GM18502 (cell line): Measurements from ENCODE around the gene ASB4.
"Not testable (repeated sequence)": the region's sequence is repeated elsewhere in the genome, so short reads cannot be mapped to it uniquely, and the experiment has no call there.

Source experiments
- ATAC-seq: cut with Tn5 transposase; IDR thresholded peaks from one replicate; pipeline ENCODE4 v1.9.1; 2021; ENCODE audit warnings: mild to moderate bottlenecking; ENCODE audit not compliant: unreplicated experiment, poor library complexity

Gene ASB4

DNA sequence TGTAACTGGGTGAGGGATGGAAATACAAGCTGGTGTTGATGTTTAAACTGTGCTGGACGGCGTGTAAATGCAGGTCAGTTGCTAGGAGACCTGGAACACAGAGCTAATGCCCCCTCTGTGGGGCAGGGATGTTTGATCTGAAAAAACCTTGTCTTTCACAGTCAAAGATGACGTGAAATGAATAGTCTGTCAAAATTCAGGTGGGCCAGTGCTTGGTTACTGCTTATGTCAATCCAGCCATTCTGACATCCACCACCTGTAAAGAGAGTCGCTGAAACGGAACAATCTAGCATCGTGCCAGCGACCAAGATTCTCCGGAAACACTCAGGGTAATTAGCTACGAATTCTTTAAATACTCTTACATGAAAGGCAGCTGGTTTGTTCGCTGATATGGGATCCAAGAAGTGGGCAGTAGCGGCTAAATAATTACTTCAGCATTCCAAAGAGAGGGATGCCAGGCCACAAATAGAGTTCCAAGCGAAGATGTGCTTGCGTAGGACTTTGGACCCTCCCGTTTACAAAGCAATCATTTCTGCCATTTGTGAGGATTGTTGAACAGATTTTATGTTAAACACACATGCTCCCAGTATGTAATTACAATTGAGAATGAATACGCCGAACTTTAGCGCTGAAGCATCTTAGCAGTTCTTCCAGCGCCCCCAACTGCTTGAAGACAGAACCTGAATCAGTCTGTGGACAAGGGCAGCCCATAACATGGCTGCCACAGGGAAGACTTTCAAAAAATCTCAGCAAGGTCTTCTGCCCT is 7.3 kb upstream of the ASB4 start:
- no peak for ATAC-seq

GRCh38 chr7:95479992-95480624 is 5.6 kb upstream of the ASB4 start:
- ATAC-seq, result peak; percentile 78

GRCh38 chr7:95481271-95482165 is 4.2 kb upstream of the ASB4 start:
- ATAC-seq, result no peak

- ATAC-seq, result no peak
Observed at GRCh38 chr7:95482424-95482823, 3.3 kb upstream of the ASB4 start.

GRCh38 chr7:95490231-95490762 is 4.6 kb downstream of the ASB4 start:
- ATAC-seq, result no peak

DNA sequence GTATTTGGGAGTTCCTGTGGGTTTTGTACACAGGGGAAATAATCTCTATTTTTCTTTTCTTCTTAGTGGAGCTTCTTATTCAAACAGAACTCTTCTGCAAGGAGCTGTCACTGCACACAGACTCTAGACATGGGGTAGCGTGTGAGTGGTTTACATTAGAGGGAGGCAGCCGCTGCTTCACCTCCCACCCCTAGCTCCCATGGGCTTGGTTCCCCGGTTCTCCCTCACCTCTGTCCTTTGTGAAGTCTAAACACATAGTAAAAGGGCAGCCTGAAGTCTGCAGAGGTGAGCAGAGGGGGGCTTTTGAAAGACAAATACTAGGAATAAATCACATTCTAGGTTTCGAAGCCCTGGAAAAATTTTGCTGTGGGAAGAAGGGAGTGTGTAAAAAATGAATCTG is 5.5 kb downstream of the ASB4 start:
- no peak for ATAC-seq

GRCh38 chr7:95491634-95492314 is 6.0 kb downstream of the ASB4 start:
- no peak for ATAC-seq

DNA sequence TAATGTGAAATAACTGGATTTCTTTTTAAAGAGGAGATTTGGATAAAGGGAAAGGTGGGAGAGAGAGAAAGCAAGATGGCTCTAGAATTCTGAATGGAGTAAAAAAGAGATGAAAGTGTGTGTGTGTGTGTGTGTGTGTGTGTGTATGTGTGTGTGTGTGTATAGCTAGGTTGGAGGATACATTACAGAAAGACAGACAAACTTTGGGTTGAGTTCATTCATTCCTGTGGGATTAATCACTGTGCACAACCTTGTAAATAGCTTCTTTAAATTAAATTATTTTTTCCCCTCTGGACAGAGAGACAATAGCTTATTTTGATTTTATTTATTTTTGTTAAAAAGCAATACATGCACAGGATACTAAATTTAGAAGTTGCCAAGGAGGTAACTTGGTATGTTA is 7.5 kb downstream of the ASB4 start:
- no peak for ATAC-seq

DNA sequence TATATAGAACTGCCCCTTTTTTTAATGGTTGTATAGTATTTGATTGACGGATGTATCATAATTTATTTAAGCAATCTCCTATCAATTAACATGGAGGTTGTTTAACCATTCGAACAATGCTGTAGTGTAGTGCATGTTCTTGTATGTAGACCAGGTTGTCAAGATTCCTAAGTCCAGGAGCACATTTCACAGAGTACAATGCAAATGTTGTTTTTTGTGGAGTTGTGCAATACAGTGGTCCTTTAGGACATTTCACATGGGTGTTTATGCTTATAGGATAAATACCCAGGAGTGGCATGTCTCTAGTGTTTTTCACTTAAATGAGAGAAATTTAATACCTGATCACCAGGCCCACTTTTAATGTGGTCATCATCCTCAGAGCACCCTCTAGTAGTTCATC is 8.1 kb downstream of the ASB4 start:
- no peak for ATAC-seq

GRCh38 chr7:95501261-95501832 is 15.6 kb downstream of the ASB4 start:
- ATAC-seq, result peak; percentile 91

- ATAC-seq, result no peak
Observed at GRCh38 chr7:95502403-95502802, 16.7 kb downstream of the ASB4 start.

DNA sequence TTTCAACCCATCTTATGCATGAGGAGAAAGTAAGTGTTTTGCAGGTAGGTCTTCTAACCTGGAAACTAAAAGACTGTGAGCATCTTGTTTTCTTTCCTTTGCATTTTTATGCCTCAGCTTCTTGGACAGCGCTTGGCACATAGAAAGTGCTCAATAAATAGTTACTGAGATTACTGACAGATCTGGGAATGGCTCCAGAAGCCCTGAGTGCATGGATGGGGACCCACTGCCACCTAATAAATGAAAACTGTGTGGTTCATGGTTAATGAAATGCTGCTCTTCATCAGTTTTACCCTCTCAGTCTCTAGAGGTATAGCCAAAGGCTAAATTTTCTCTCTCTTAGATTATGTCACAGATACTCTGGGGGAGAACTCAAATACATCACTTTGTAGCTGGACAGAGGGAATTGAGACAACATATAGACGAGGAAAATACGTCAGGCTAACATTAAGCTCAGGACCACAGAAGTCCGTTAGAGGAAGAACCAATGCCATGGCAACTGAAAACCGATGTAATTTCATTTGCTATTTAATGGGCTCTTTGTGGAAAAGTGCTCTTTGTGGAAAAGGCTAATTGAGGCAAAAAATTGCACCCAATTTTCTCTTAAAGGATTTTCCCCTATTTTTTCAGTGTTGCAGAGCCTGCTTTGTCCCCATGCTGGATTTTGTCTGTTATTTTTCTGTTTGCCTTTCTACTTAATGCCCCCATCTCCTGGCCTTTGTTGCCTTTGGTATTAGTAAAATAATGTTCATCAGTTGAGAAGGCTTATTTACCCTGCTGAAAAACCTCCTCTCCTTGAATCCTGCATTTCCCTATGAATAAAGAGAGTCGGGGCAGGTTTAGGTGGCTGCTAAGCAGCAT is 17.8 kb downstream of the ASB4 start:
- no peak for ATAC-seq

- ATAC-seq, result not testable (repeated sequence)
Observed at GRCh38 chr7:95504132-95504588, 18.4 kb downstream of the ASB4 start.

DNA sequence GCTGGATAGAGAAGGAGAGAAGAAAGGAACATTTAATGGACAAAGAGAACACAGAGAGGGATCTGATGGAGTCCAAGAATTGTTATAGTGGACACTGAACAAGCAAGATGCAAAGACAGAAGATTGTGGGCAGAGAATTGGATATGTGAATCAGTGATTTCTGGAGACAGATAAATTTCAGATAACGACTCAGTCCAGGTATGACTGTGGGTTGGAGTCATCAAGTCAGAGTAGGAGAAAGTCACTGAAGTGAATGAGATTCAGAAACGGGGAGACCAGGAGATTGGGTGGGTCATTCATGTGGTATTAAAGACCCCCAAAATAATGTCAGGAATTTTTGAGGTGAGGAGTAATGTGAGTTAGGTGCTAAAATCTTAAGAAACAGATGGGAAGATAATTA is 23.0 kb downstream of the ASB4 start:
- ATAC-seq, result no peak

DNA sequence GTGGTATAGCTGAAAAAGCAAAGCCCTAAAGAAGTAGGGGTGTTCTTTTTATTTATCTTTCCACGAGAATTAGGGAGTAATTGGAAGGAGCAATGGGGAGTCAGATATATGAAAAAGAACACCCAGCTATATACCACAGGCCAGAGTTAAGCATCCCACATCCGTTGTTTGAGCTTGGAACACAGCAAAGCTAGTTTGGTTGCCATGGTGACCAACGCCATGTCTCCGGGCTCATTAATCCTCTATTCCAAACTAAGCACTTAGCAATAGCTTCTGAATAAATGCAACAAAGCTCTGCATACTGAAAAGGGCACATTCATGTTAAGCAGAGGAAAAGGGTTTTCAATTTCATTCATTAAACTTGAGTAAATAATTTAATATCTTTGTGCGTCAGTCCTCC is 23.5 kb downstream of the ASB4 start:
- ATAC-seq, result no peak

DNA sequence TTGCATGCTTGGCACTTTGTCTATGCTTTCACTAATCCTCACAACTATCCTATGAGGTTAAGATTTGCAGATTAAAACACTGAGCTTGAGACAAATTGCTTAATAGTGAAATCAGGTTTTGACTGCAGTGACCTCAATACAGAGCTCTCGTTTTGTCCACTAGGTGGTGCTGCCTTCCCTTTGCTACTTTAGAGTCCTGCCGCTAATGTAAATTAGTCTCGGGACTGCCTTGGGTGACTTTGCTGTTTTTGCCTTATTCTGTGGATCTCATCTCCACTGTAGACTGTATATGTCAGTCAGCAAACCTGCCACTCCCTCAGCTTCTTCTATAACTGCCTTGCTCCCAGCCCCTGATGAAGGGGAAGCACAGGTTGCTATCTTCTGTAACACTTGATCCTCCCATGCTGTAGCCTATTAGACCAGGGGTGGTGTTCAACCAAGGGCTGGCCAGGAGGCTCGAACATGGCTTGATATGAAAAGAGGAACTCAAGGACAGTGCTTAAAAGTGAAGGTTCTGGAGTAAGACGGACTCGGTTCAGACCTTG is 26.0 kb downstream of the ASB4 start:
- peak; percentile 95 for ATAC-seq

DNA sequence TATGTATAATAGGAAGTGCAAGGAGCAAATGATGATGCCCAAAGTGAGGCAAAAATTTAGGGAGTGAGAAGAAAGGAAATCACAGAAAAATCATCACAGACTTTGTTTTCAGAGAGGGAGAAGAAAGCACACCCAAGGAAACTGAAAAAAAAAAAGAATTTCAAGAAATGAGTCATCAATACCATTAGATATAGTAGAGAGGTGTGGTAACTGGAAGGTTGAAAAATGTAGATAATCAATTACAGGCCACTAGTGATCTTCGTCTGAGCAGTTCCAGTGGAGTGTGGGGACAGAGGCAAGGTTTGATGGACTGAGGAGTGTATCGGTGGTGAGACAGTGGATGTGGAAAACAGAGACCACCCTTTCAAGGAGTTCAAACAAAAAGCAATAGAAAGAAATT is 31.7 kb downstream of the ASB4 start:
- ATAC-seq, result peak; percentile 79

DNA sequence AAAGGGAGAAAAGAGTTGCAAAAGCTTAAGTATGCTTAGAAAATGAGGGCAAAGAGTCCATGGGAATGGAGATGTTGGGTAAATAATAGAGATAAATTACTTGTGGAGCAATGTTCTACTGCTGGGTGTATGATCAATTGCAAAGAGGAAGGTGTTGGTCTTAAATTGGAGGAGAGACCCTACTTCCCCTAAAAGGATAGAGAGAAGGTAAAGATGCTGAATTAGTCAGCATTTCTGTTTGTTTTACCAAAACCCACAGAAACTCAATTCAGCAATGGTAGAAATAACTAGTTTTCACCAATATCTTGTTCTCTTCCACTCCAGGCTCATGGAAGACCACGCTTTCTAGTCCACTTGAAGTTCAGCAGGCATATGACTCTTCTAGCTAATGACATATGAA is 32.1 kb downstream of the ASB4 start:
- peak; percentile 53 for ATAC-seq

- ATAC-seq, result no peak
Observed at GRCh38 chr7:95520136-95520535, 34.4 kb downstream of the ASB4 start.
